ENCODE measurements around the gene POLE3.

DNA sequence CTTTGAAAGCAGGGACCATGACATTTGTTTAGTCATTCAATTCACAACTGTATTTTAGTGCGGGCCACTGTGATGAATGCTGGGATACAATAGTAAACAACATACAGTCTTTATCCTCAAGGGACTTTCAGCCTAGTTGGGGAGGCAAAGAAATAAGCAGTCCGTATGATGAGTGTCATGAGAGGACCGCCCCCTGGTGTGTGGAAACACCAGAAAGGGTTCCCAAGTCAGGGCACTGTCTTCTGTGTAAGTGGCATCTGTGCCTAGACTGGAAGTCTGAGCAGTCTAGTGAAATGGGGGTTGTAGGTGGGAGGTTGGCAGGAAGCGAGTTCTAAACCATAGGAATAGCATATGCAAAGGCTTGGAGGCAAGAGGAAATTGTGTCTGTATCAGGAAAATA, 6.9 kb upstream of the POLE3 start:
- TF ChIP-seq CTCF (IDR thresholded peaks at IDR 0.05) = no peak
- TF ChIP-seq POLR2A (IDR thresholded peaks at IDR 0.05) = no peak

Data from tibial nerve (tissue), 3 donors.